Stomach (tissue), 9 donors: ENCODE results near the gene PIK3C2B. TPM values are rescaled to one million over a fixed set of nuclear protein-coding genes. Genes with fewer than 3 reads are reported as not detected.

Experiments
- DNase-seq, 2 donors: peaks; one replicate each; pipeline versions ENCODE4 v3.0.0 to v3.0.0-alpha.2; 2013 to 2019
- H3K27ac ChIP-seq, 5 donors: fragments of 200-600 bp in 4 of 5; sonication (generic) in 4 of 5; one replicate each; pipeline ENCODE4 v1.5.1; 2013 to 2019; ENCODE audit warnings: mild to moderate bottlenecking in 1 of 5, moderate library complexity in 1 of 5
- H3K27me3 ChIP-seq, 3 donors: fragments of 200-600 bp; sonication (generic); one replicate each; pipeline ENCODE4 v1.5.1; 2017 to 2019; ENCODE audit warnings: mixed run types in 1 of 3
- H3K36me3 ChIP-seq, 4 donors: fragments of 200-600 bp; sonication (generic); 1 replicate in 3 of 4; 2 replicates in 1 of 4; pipeline ENCODE4 v1.5.1; 2016 to 2019
- H3K4me1 ChIP-seq, 4 donors: fragments of 200-600 bp; sonication (generic); one replicate each; pipeline ENCODE4 v1.5.1; 2016 to 2019
- H3K4me3 ChIP-seq, 4 donors: fragments of 200-600 bp; sonication (generic) in 3 of 4; one replicate each; pipeline ENCODE4 v1.5.1; 2016 to 2019; ENCODE audit warnings: mild to moderate bottlenecking in 1 of 4
- H3K9me3 ChIP-seq, 4 donors: fragments of 200-600 bp; sonication (generic); one replicate each; pipeline ENCODE4 v1.5.1; 2016 to 2019
- CTCF ChIP-seq, 7 experiments: fragments of 450-650 bp in 4 of 7; fragments of 200-600 bp in 3 of 7; sonication (generic) in 3 of 7; IDR thresholded peaks; one replicate each; pipeline ENCODE4 v1.5.1; 2016 to 2019; ENCODE audit warnings: antibody characterized with exemption in 7 of 7, control low read depth in 2 of 7, mild to moderate bottlenecking in 1 of 7
- EP300 ChIP-seq: sonication (generic); formaldehyde crosslinking; IDR thresholded peaks from one replicate; pipeline ENCODE4 v1.6.1; 2017; ENCODE audit warnings: antibody characterized with exemption
- POLR2A ChIP-seq, 4 donors: fragments of 450-650 bp; IDR thresholded peaks; one replicate each; pipeline ENCODE4 v1.6.1; 2016; ENCODE audit warnings: antibody characterized with exemption in 4 of 4, control low read depth in 2 of 4, mild to moderate bottlenecking in 1 of 4, moderate library complexity in 1 of 4
- POLR2AphosphoS5 ChIP-seq, 3 donors: sonication (generic); formaldehyde crosslinking; IDR thresholded peaks; one replicate each; pipeline ENCODE4 v1.6.1; 2016; ENCODE audit warnings: antibody characterized with exemption in 3 of 3
- WGBS, 5 donors: extraction: QIAGEN DNeasy Blood & Tissue Kit in 3 of 5; methylation state at CpG; one replicate each; pipeline versions ENCODE4 v1.1.5 to v1.1.7; 2013 to 2018; 5-methylcytosine and 5-hydroxymethylcytosine counted together
- intact Hi-C: fragments of 100-400 bp; cut with DNase I; formaldehyde crosslinking; loops from one replicate; pipeline ENCODE4 v1.15.1; 2023; ENCODE audit warnings: low total_unique reads
- polyA plus RNA-seq, 3 donors: library from polyadenylated mRNA; stranded (reverse); fragments of 200-250 nt; gene quantifications; one replicate each; pipeline ENCODE4 v1.2.3, GENCODE V29; 2013
- total RNA-seq, 5 donors: library from RNA; depleted of rRNA; stranded (reverse); fragments of >200 nt; gene quantifications; one replicate each; pipeline versions ENCODE4 v1.1.0 to v1.2.3, GENCODE V29; 2014 to 2016
- donor health status: healthy with polysubstance abuse.
- donor health status: Bipolar disorder and iron deficiency.
- donor health status: healthy.

The PIK3C2B gene
- total and polyA plus RNA-seq, 8 donors, result 4.1 to 129 (median 22.8) TPM

- Histone ChIP-seq H3K27ac (no peak overlapping the region), H3K27me3 (no peaks in the 10 kb centered on the region), H3K4me1 (peaks cover 0 to 12% (median 4%) of the 10 kb centered on the region in 4 donors), H3K4me3 (no peak overlapping the region), H3K9me3 (no peaks in the 10 kb centered on the region), H3K36me3 (peaks cover 53 to 100% (median 98%) of the 10 kb centered on the region in 4 donors)
- DNase-seq, result no peak
- intact Hi-C loops, result no loop called here
- TF ChIP-seq EP300 (no peak), POLR2A (IDR thresholded peaks at IDR 0.05) (no peak), POLR2AphosphoS5 (IDR thresholded peaks at IDR 0.05) (no peak), CTCF (IDR thresholded peaks at IDR 0.05) (no peak)
Observed at GRCh38 chr1:204532832-204533231, 38.2 kb upstream of the PIK3C2B start.

GRCh38 chr1:204530932-204531331, 36.3 kb upstream of the PIK3C2B start:
- no peak overlapping the region for H3K4me3 ChIP-seq
- DNase-seq, result no peak
- no peaks in the 10 kb centered on the region for H3K9me3 ChIP-seq
- peaks cover 63 to 100% (median 100%) of the 10 kb centered on the region in 4 donors for H3K36me3 ChIP-seq
- H3K4me1 ChIP-seq, result peaks cover 0 to 12% (median 4%) of the 10 kb centered on the region in 4 donors
- H3K27me3 ChIP-seq, result no peaks in the 10 kb centered on the region
- TF ChIP-seq CTCF (IDR thresholded peaks at IDR 0.05), result no peak
- no peak for TF ChIP-seq EP300
- TF ChIP-seq POLR2A (IDR thresholded peaks at IDR 0.05), result no peak
- TF ChIP-seq POLR2AphosphoS5 (IDR thresholded peaks at IDR 0.05), result no peak
- 96 to 100% (median 97%) methylated on average over 1 of the region's 1 CpG for WGBS, 5 donors
- intact Hi-C loops, result no loop called here
- no peak overlapping the region for H3K27ac ChIP-seq

- no peak overlapping the region for H3K27ac ChIP-seq
- WGBS, 5 donors, result 66 to 83% (median 77%) methylated on average over 6 to 7 of the region's 7 CpGs
- H3K9me3 ChIP-seq, result no peaks in the 10 kb centered on the region
- peaks cover 0 to 22% (median 6%) of the 10 kb centered on the region in 4 donors for H3K4me1 ChIP-seq
- TF ChIP-seq POLR2A (IDR thresholded peaks at IDR 0.05) (no peak), CTCF (IDR thresholded peaks at IDR 0.05) (no peak), POLR2AphosphoS5 (IDR thresholded peaks at IDR 0.05) (no peak), EP300 (no peak)
- intact Hi-C loops, result no loop called here
- H3K36me3 ChIP-seq, result peaks cover 70 to 98% (median 95%) of the 10 kb centered on the region in 4 donors
- H3K4me3 ChIP-seq, result no peak overlapping the region
- no peak for DNase-seq
- no peaks in the 10 kb centered on the region for H3K27me3 ChIP-seq
Observed at GRCh38 chr1:204529371-204529895, 34.8 kb upstream of the PIK3C2B start.

GRCh38 chr1:204528677-204529076, 34.1 kb upstream of the PIK3C2B start:
- Histone ChIP-seq H3K9me3 (peaks cover 0 to 2% (median 0%) of the 10 kb centered on the region in 4 donors), H3K4me1 (peaks cover 0 to 29% (median 10%) of the 10 kb centered on the region in 4 donors), H3K27ac (no peak overlapping the region), H3K4me3 (no peak overlapping the region), H3K36me3 (peaks cover 66 to 98% (median 91%) of the 10 kb centered on the region in 4 donors), H3K27me3 (no peaks in the 10 kb centered on the region)
- DNase-seq, result no peak
- WGBS, 5 donors, result 86 to 95% (median 92%) methylated on average over 8 of the region's 8 CpGs
- TF ChIP-seq POLR2A (IDR thresholded peaks at IDR 0.05) (no peak), POLR2AphosphoS5 (IDR thresholded peaks at IDR 0.05) (no peak), EP300 (no peak), CTCF (IDR thresholded peaks at IDR 0.05) (no peak)
- intact Hi-C loops, result no loop called here
